GM21528 (cell line): ENCODE results near the gene LIPG.
"Not testable (repeated sequence)": the region's sequence is repeated elsewhere in the genome, so short reads cannot be mapped to it uniquely, and the experiment has no call there.

Experiments used
- ATAC-seq: cut with Tn5 transposase; IDR thresholded peaks from one replicate; pipeline ENCODE4 v1.9.1; 2021; ENCODE audit warnings: mild to moderate bottlenecking, moderate library complexity; ENCODE audit not compliant: unreplicated experiment, low FRiP score

The LIPG gene

DNA sequence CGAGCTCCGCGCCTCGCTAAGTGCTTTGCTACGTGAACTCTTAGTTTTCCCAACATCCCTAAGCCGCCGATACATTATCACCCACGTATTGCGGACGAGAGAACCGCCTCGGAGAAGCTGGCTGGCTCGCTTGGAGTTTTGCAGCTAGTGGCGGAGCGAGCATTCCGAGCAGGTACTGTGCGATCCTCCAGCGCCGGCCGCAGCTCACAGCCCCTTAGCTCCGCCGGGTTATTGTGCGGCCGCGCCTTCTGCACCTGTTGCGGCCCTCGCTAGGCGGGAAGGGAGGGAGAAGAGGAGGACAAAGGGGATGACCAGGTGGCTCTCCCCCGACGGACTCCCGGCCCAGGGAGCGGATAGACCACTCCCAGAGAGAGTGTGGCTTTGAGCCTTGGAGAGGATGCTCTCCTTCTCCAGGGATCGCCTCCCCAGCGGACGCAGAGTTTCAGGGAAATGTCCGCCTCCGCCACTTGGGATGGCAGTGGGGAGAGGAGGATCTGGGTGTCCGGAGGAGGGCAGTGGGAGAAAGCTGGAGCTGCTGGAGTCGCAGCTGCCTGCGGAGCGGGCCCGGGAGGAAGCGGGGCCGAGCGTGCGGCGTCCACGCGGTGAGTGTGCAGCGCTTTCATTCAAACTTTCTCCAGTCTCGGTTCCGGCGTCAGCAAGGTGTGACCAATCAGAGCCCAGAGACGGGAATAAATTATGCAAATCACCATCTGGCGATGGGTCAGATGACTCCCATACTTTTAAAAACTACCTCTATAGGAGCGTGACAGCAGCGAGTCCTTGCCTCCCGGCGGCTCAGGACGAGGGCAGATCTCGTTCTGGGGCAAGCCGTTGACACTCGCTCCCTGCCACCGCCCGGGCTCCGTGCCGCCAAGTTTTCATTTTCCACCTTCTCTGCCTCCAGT lies at the start of gene LIPG:
Gene LIPG (plus strand): TSS at position 769 of the 905 bp plus-strand sequence. CDS start 252 bp downstream, outside the sequence.
- no peak for ATAC-seq

DNA sequence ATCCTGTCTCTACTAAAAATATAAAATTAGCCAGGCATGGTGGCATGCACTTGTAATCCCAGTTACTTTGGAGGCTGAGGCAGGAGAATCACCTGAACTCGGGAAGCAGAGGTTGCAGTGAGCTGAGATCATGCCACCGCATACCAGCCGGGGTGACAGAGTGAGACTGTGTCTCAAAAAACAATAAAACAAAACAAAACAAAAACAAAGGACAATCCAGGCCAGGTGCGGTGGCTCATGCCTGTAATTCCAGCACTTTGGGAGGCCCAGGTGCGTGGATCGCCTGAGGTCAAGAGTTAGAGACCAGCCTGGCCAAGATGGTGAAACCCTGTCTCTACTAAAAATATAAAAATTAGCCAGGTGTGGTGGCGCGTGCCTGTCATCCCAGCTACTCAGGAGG lies 49.0 kb upstream of the LIPG start:
- not testable (repeated sequence) for ATAC-seq

DNA sequence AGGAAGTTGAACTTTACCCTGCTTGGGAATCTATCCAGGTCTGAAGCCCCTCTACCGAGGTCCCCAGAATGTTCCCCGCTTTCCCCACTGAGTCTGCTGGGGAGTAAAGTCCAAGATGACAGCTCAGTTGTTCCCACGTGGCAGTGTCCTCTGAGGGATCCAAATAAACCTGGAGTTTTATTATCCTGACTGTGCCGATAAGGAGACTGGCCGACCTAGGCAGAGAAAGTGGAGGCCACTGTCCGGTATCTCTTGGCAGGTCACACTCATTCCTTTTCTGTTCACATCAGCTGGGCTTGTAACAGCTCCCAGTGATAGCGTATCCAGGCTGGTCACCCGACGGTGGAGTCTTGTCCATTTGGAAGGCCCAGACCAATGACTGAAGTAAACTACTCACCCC lies 47.3 kb upstream of the LIPG start:
- ATAC-seq: no peak

GRCh38 chr18:49515003-49515402 lies 46.9 kb upstream of the LIPG start:
- not testable (repeated sequence) for ATAC-seq

DNA sequence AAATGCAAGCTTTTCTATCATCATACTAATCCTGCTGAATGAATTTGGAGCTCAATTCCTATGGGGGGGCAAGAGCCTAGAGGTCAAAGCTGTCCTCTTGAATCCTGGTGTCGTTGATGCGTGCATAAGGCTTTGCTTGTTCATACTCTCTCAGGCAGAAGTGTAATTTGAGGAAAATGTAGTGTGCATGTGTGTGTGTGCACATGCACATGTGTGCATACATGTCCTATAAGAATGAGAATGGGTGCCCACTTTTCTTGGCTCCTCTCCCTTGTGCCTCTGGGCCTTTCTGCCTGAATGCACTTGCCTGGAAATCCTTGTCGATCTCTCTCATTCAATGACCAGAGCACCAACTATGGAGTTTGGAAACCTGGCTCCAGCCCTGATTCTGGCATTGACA lies 46.3 kb upstream of the LIPG start:
- ATAC-seq: no peak

DNA sequence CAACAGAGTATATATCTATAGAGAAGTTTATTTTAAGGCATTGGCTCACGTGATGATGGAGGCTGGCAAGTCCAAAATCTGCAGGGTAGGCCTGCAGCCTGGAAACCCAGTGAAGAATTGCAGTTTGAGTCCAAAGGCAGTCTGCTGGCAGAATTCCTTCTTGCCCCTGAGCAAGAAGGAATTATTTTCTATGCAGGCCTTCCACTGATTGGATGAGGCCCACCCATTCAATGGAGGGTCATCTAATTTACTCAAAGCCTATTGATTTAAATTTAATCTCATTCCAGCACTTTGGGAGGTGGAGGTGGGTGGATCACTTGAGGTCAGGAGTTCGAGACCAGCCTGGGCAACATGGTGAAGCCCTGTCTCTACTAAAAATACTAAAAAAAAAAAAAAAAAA lies 44.4 kb upstream of the LIPG start:
- no peak for ATAC-seq

- no peak for ATAC-seq
Observed at GRCh38 chr18:49519101-49519971, 42.5 kb upstream of the LIPG start.

GRCh38 chr18:49520661-49521145 lies 41.2 kb upstream of the LIPG start:
- ATAC-seq: no peak

DNA sequence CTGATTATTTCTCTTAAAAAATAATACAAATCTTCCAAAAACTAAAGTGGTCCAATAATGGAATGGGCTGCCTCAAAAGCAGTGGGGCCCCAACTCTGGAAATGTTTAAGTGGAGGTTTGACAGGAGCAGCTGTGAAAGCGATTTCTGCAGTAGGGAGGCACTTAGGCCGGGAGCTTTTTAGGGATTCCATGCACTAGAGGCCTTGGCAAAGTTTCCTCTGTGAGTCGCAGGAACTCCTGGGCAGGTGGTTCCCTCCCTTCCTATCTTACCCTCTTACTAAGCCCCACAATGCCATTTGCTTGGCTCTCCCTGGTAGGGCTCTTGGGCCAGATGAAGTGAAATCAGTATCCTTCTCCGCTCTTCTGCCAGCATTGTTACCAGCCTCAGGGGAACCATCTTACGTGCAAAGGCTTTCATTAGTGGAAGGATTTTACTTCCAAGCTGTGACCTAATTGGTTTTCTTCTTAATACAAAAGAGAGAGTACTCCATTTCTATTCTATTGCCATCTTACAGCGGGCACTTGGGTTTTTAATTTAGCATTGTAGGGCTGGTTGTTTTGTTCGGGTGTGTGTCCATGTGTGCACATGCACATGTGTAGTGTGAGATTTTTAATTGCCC lies 40.5 kb upstream of the LIPG start:
- ATAC-seq: no peak

DNA sequence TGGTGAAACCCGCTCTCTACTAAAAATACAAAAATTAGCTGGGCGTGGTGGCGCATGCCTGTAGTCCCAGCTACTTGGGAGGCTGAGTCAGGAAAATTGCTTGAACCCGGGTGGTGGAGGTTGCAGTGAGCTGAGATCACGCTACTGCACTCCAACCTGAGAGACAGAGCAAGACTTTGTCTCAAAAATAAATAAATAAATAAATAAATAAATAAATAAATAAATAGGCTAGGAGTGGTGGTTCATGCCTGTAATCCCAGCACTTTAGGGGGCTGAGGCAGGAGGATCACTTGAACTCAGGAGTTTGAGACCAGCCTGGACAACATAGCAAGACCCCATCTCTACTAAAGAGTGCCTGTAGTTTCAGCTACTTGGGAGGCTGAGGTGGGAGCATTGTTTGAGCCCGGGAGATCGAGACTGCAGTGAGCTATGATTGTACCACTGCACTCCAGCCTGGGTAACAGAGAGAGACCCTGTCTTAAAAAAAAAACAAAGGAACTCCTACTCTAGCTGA lies 38.2 kb upstream of the LIPG start:
- ATAC-seq: not testable (repeated sequence)

- ATAC-seq: no peak
Observed at GRCh38 chr18:49524349-49524748, 37.5 kb upstream of the LIPG start.

DNA sequence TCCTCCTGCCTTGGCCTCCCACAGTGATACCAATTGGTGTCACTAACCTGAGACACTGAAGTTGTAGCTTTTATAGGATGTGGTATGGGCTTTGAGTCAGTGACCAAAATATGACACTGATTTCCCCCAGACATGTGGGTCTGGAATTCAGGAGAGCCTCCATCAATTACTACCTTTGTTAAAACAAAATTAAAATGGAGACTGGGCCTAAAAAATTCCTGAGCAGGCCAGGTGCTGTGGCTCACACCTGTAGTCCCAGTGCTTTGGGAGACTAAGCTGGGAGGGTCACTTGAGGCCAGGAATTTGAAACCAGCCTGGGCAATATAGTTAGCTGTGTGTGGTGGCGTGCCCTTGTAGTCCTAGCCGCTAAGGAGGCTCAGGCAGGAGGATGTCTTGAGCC lies 36.9 kb upstream of the LIPG start:
- ATAC-seq: no peak

- ATAC-seq: no peak
Observed at GRCh38 chr18:49525981-49526380, 35.9 kb upstream of the LIPG start.

DNA sequence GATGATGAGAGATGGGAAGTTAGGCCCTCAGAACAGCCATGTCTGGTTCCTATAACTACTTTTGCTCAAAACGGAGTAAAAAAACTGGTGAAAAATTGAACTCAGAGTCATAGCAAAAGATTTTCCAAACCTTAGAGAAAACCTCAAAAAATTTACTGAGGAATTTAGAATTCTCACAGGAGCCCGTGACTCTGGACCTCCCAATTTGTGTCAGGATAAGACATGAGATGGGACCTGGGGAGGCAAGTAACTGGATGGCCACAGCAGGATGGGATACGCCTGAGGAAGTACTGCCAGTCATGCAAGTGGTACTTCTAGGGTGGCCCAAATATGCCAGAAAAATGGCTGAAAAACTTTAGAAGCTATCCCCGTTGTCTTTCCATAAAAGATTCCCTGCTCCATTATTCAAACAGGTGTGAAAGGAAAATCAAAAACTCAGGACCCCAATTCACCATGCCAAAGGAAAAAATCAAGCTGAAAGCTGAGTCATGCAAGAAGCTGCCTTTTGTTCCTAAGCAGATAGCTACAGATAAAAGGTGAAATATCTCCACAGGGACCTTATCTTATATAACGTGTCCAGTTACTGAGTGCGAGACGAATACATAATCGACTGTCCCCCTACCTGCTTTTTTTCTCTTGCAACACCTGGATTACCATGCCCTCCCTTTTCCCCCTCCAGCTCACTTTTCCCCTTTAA lies 34.1 kb upstream of the LIPG start:
- no peak for ATAC-seq

- ATAC-seq: no peak
Observed at GRCh38 chr18:49529596-49529995, 32.3 kb upstream of the LIPG start.

- no peak for ATAC-seq
Observed at GRCh38 chr18:49531678-49532153, 30.1 kb upstream of the LIPG start.

DNA sequence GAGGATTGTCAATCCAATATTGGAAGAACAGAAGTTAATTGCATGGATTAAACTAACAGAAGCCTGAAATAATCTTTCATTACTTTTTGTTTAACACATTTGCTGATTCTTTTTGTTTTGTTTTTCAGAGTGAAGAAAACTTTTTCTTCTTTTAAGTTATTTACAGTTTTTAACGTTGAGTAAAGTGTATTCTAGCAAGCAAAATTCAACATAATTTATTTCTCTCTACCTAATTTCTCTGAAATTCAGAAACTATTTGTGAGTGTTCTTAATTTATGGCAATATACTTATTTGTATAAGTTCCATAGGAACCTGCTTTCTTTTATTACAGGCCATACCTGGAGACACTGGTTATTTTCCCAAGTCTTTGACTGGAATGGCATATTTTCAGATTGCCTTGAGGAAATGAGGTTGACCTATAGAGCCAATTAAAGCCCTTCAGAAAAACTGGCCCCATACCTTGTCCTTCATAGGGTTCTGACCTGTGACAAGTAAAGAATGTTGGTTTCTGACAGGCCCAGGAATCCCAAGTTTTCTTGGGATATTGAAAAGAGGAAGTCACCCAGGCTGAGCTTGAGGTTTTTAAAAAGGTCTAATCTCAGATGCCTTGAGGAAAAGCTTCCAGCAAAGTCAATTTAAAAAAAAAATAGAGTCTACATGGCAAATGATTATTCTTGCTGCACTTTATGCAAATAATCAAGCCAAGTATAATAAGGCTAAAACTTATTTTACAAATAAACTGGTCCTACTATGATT lies 26.8 kb upstream of the LIPG start:
- no peak for ATAC-seq

GRCh38 chr18:49537232-49537896 lies 24.5 kb upstream of the LIPG start:
- ATAC-seq: no peak

DNA sequence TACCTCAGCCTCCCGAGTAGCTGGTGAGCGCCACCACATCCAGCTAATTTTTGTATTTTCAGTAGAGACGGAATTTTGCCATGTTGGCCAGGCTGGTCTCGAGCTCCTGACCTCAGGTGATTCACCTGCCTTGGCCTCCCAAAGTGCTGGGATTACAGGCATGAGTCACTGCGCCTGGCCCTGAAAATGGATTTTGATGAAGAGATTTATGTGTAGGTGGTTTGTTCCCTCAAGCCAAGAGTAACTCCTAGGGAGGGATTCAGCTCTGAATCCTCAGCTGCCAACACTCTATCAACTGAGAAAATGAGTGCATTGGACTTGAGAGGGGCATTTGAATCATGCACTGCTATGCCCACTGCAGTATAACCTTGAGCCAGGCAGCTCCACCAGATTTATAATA lies 17.5 kb upstream of the LIPG start:
- ATAC-seq: no peak
